HG02884 (cell line): Measurements from ENCODE around the gene ADAMTS15.
"Not testable (repeated sequence)": the region's sequence is repeated elsewhere in the genome, so short reads cannot be mapped to it uniquely, and the experiment has no call there.

Experiments
- ATAC-seq: cut with Tn5 transposase; IDR thresholded peaks from one replicate; pipeline ENCODE4 v1.9.1; 2021; ENCODE audit warnings: mild to moderate bottlenecking, moderate library complexity; ENCODE audit not compliant: unreplicated experiment

The ADAMTS15 gene

DNA sequence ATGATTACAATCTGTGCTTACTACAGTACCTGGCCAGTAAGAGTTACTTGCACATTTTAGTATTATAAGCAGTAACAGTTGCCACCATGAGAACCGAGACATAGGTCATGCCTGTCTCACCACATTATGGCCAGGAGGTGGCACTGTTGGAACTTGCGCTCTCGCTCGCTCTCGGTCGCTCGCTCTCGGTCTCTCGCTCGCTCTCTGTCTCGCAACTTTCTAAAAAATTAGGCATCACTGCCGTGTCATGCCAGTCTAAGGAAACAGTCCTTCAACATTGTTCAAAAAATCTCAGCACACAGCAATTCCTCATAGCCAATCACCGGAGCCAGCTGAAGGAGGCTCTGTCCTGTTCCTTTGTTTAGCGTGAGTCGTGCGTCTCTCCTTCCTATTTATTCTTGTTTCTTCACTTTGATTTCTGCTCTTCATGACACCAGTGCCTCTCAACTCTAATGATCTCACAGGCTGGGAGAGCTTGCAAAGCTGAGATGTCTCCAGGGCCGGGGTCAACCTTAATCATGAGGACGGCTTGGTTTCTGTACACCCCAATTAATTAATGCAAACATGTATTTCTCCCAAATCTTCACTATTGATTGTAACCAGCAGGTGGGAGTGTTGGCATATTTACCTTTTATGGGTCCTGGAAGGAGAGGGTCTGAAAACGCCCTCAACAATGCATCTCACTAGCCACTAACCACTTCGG, 13.8 kb upstream of the ADAMTS15 start:
- ATAC-seq = peak; percentile 81

DNA sequence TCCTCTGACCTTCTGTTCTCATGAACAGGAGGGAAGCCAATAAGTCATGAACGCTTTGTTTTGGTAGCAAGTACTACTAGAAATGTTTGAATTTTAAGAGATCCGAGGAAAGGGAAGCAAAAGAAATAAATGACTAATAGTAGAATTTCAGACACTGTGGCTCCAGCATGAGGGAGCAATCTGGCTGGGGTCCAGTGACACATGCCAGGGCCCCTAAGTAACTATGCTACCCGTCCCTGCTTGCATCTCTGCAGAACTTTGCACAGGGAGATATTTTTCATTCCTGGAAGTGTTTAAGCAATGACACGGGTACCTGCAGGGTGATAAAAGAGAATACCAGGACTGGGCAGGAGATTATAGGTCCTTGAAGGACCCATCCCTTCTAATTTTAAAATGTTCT, 12.8 kb upstream of the ADAMTS15 start:
- no peak for ATAC-seq

DNA sequence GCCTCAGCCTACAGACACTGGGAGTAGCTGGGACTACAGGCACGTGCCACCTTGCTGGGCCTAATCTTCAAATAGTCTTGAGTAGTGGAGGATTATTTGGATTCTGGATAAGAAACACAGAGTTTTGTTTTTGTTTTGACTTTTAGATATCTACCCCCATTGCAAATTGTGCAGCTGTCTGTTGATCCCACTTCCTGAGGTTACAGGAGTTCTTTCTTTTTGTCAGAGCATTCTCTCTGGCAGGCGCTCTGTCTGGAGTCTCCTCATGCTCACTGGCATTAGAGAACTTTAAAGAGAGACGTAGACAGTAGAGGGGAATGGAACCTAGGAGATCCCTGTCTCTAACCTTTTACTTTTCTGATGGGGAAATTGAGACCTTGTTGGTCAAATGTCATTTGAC, 12.3 kb upstream of the ADAMTS15 start:
- ATAC-seq = no peak

DNA sequence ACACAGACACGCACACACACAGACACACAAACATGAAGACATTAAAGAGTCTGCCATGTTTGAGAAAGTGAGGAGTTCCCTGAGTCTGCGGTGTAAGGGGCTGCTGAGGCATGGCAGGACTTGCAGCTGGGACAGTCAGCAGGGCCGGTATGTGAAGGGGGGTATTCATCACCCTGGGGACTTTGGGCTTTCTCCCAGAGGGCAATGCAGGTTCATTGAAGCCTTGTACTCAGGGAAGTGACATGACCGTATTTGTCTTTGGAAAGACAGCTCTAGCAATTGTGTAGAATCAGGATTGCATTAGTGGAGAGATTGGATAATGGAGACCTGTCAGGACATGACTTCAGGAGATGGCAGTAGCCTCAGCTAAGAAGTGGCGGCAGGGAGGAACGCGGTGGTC, 10.6 kb upstream of the ADAMTS15 start:
- no peak for ATAC-seq

DNA sequence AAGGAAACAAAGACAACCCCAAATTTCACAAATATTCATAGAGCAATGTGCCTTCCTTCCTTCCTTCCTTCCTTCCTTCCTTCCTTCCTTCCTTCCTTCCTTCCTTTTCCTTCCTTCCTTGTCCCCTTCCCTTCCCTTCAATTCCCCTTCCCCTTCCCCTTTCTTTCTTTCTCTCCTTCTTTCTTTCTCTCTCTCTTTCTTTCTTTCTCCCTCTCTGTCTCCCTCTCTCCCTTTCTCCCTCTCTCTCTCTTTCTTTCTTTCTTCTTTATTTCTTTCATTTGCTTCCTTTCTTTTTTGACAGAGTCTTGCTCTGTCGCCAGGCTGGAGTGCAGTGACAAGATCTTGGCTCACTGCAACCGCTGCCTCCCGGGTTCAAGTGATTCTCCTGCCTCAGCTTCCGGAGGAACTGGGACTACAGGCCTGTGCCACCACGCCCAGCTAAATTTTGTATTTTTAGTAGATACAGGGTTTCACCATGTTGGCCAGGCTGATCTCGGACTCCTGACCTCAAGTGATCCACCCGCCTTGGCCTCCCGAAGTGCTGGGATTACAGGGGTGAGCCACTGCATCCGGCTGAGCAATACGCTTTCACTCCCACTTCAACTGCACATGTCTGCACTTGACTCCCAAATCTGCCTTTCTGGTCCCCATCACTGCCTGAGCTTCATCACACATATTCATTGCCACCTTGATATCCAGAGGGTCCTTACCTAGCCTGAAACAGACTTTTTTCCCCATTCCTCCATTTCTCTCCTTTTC, 9.9 kb upstream of the ADAMTS15 start:
- not testable (repeated sequence) for ATAC-seq

DNA sequence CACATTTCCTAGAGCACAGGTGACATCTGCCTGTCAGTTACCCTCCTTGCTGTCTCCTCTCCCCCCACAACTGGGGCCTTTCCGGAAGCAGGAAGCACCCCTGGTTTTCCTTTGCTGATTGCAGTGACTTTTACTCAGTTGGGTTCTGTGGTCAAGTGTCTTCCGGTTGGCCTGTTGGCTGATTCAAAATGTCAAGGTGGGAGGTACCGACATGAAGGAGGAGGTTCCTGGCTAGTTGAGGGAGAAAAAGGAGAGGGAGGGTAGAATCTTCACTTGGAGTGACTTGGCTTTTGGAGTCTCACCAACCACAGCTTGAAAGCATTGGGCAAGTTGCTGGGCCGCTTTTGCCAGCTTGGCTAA, 9.3 kb upstream of the ADAMTS15 start:
- no peak for ATAC-seq

DNA sequence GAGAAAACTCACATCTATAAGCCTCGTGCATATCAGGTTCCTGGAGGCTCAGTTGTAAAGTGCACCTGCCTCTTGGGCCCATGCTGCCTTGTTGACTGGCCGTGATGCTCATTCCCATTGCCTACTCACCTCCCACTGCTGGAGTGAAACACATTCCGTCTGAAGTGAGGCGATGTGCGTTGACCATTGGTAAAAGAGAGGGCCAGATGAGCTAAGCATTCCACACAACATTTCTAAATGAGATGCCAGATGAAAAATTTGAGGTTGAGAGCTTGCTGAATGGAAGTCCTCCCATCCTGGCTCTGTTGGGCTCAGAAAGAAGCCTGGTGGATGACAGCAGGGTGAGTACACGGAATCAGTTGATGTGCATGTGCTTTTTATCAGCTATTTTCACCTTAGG, 8.6 kb upstream of the ADAMTS15 start:
- ATAC-seq = no peak

DNA sequence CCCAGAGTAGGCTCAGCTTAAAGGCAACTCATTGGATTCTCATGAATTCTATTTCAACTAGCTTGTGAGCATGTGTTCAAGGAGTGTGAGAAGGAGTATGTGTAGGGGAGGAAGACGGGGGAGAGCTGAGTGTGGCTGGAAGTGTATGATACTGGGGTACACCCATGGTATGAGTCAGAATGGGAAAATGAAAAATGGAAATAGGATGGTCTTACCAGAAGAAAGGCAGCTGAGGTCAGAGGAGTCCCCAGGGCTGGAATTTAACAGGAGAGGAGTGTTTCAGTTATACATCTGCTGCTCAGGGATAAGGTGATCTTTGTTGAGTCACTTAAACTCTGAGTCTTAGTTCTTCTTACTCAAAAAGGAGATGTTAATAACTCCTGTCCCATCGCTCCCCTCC, 6.7 kb upstream of the ADAMTS15 start:
- no peak for ATAC-seq

DNA sequence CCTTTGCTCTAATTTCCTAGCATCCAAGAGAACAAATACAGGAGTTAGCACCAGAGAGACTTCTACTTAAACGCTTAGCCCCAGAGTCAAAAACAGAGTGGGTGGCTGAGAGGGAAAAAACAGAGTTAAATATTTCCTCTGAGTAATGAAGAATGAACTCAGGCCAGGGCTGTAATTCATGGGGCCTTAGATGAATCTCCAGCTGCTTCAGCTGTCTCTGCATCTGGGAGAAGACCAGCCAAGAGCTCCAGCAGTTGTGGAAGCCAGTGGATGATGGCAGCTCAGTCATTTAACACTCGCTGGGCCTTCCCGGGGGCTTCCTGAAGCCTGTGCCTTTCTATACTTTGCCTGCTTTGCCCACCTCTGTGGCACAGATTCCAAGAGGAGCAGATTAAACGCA, 5.7 kb upstream of the ADAMTS15 start:
- ATAC-seq = no peak

DNA sequence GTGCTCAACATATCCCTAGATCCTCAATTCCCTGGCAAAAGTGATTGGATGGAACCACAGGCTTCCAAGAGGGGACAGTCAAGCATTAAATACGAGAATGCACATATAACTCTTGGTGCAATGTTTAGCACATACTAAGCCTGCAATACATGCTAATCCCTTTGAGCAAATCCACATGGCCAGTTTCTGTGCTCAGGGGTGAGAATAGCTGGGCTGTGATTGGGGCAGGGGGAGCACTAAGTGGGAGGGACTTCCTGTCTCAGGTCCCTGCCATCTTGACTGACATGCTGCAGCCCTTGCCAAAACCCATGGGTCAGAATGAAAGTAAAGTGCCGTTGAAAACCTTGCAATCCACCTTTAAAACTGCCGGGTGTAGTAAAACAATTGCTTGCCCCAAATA, 2.7 kb upstream of the ADAMTS15 start:
- ATAC-seq = no peak

DNA sequence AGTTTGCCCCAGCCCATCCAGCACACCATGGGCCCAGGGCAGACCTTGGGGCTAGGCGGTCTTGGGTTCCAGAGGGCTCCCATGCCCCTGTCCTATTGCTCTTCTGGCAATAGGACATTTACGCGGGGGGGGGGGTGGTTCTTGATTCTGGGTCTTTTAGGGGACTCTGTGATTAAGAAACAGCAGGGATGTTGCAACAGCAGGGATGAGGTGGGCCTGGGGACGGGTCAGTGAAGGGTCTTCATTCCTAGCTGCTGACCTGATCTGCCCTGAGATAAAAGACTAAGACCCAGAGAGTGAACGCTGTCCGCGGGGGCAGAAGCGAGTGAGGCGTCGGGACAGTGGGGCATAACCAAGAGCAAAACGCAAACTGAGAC, 418 bp upstream of the ADAMTS15 start:
- ATAC-seq = no peak

DNA sequence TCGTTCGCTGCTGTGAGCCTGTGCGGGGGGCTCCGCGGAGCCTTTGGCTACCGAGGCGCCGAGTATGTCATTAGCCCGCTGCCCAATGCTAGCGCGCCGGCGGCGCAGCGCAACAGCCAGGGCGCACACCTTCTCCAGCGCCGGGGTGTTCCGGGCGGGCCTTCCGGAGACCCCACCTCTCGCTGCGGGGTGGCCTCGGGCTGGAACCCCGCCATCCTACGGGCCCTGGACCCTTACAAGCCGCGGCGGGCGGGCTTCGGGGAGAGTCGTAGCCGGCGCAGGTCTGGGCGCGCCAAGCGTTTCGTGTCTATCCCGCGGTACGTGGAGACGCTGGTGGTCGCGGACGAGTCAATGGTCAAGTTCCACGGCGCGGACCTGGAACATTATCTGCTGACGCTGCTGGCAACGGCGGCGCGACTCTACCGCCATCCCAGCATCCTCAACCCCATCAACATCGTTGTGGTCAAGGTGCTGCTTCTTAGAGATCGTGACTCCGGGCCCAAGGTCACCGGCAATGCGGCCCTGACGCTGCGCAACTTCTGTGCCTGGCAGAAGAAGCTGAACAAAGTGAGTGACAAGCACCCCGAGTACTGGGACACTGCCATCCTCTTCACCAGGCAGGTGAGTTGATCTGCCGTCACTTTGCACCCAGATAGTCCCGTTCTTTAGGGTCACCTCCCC, 1.0 kb downstream of the ADAMTS15 start:
- no peak for ATAC-seq

DNA sequence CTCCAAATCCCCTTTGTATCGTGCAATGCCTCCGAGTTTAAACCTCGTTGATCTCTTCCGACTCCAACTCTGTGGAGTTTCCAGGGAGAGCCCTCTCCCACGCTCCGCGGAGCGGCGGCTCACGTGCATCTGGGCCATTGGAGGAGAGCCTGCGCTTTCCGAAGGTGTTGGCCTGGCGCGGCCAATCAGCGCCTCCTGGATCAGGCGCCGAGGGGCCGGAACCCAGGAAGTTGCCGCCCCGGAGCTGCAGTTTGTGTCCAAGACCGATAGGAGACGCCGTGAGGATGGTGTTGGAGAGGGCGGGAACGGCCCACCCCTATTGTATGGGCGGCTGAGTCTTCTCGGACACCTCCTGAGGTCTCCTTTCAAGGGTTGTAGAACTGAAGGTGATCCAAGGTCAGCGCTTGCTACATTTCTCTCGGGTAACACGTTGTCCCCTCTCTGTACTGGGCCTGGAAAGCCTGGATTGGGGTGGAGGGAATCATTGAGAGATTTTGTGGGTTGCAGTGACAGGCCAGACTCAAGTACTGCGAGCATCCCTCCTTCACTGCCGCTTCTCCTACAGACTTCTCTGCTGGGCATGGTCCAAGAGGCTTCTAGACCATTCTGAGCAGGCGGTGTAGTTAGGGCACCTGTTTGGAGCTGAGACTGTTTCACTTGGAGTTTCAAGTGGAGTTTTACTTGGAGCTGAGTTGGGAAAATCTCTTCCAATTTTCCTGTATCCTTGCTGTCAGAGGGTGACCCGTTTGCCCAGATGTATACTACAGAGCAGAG, 1.7 kb downstream of the ADAMTS15 start:
- no peak for ATAC-seq

DNA sequence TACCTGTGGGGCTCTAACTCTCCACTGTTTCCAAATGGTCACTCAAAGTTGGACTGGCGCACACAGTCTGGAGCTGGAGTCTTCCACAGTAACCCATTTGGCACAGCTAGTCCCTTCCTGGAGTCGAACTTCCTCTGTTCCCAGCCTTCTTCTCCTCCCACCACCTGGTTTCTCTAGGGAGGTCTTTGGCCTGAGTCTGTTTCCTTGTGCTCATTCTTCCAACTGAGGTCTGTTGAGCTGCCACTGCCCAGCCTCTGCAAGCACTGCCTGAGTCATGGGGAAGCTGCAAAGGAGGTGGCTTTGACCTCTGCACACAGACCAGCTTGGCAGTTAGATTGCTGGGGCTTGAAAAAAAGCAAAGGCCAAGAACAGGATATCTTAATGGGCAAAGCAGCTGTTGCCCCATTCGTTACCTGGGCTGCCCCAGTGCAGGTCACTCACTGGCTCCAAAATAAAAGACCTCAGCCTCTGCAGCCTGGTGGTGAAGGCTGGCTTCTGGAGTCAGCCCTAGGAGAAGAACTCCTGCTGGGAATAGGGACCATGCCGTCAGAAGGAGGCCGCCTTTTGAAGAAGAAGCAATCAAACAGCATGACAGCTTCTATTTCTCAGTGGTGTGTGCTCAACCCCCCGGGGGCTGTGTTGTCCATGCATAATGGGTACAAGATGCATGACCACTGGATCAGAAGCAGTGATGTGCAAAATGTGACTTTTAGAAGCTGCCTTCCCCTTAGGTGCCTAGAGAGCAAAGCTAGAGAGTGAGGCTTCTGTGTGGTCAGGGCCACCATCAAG, 3.0 kb downstream of the ADAMTS15 start:
- no peak for ATAC-seq

DNA sequence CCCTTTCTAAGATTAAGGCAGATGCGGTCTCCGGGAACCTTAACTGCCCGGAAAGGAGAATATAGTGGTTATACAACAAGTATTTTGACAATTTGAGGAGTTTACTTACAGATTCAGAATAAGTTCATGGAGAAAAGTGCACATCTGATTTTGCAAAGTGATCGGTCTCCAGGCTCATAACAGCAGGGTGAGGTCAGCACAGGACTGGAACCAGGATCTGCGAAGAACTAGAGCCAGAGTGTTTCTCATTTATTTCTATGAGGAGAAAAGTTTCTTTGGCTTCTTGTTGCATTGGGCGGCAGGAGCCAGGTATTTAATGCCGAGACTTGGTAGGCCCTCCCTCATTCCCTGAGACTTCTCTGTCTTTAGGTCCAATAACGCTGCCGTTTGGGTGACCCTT, 3.7 kb downstream of the ADAMTS15 start:
- no peak for ATAC-seq

DNA sequence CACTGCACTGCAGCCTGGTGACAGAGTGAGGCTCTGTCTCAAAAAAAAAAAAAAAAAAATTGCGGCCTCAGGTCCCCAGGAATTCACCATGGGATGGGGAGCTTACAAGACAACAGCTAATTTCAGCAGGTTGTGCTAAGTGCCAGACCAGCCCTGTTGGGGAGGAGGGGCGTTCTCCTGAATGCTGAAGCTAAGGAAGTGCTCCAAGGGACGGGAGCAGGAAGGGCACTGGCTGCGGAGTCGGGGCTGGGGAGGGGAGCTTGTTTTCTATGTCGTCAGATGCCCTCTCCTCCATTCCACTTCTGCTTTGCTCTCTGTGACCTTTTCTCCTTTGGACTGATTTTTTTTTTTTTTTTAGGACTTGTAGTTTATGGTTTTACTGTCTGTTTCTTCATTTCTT, 4.5 kb downstream of the ADAMTS15 start:
- no peak for ATAC-seq

DNA sequence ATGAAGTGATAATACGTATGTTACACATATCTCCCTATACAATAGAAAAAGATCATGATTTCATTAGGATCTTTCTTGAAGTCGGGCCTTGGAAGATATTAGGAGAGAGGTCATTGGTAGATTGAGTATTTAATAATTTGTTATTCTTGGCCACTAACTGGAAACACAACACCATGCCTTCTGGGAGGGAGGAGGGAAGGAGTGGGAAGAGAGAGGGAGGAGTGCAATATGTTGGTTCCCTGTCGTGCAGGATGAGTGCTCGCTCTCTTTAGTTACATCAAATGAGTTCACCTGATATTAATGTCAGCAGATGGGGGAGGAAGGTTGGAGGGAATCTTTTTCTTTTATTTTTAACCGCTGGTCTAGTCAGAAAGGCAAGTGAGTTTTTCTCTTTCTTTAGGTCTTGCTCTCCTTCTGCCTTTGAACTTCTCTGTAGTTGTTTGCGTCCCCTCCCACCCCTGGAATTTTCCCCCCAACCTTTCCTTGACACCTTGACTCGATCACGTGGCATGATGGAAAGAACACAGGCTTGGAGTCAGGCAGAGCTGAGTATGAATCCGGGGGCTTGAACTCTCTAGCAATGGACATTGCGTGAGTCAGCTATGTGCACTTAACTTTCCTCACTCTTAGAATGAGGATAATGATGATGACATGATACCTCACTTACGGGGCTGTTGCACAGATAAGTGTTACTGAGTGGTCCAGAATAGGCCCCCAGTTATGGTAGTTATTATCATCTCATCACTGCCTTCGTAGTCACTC, 6.2 kb downstream of the ADAMTS15 start:
- no peak for ATAC-seq

DNA sequence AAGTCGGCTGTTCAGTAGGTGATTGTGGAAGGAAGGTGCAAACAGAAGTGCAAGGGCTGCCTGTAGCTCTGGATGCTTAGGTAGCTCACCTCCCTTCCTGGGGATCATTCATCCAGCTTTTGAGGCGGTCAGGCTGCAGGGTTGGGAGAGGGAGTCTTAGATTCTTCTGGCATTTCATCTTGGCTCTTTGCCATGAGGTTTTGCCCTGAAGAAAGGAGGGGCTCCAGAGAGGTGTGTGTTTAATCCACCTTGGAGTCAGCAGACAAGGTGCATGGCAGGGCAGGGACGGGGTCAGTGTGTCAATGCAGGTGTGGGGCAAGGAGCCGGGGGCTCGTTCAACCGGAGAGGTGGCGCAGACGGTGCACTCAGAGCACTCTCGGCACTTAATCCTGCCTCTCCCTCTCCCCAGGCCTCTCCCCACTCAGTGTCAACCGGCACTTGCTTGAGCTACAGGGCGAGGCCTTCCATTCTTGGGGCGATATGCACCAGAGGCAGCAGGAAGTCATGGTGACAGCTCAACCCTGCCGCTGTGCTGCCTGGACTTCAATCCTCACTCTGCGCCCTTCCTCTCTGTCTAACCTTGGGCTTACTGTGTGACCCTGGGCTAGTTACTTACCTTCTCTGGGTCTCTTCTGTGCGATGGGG, 7.2 kb downstream of the ADAMTS15 start:
- no peak for ATAC-seq

DNA sequence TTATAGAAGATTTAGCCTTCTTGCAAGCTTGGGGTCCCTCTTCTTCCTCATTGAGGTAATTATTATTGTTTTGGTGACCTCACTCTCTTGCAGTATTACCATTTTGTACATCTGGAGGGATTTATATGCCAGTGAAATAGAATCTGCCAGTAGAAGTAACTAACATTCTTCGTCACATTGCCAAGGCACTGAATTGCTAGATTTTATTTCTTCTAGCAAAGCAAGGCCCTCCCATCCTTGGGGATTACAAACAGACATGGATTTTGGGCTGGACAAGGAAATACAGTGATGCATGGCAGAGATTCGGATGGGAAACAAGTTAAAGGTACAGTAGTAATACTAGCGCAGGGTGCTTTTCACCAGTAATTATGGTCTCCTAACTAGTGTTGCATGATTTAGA, 7.8 kb downstream of the ADAMTS15 start:
- ATAC-seq = no peak
